ENCODE measurements around the gene AURKB. TPM values are rescaled to one million over a fixed set of nuclear protein-coding genes. Genes with fewer than 3 reads are reported as not detected.

The AURKB gene
- total RNA-seq, 1 donor from 2014 or later = 15.7 TPM

DNA sequence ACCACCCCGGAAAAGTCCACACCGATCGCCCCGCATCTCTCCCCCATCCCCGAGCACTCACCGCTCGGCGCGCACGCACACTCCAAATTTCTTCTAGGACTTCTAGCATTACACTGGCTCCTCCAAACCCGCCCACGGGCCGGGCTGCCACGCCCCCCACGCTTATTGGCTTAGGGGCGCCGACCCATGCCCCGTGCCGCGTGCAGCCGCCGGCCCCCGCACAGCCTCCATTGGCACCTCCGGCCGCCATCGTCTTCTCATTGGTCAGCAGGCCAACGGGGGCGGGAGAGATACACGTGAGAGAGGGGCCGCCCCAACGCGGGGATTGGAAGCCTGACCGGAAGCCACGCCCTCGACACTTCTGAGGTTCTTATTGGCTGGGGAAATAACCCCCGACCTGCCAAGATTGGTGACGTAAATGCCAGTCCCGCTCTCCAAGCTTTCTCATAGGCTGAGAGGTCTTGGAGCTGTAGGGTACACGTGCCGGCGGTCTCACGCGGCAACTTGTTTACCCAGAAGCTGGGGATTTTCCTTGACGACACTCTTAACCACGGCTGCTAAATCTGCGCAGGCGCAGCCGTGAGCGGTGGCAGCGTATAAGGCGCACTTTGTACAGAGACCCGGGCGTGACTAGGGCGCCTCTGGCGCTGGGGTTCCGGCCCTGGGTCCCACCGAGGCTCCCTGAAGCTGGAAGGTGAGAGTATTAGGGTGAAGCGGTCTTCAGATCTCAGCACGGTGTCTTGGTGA lies 54.0 kb downstream of the AURKB start:
- Mint-ChIP-seq H3K27me3 (ENCODE audit: unreplicated experiment) (no peaks in the 10 kb centered on the region), H3K36me3 (ENCODE audit: unreplicated experiment) (peaks cover 7% of the 10 kb centered on the region), H3K27ac (ENCODE audit: unreplicated experiment) (no peak overlapping the region), H3K4me1 (ENCODE audit: unreplicated experiment) (peaks cover 50% of the 10 kb centered on the region), H3K4me3 (ENCODE audit: unreplicated experiment) (no peak overlapping the region), H3K9me3 (ENCODE audit: unreplicated experiment) (no peaks in the 10 kb centered on the region)
- TF ChIP-seq, protein P1, sequence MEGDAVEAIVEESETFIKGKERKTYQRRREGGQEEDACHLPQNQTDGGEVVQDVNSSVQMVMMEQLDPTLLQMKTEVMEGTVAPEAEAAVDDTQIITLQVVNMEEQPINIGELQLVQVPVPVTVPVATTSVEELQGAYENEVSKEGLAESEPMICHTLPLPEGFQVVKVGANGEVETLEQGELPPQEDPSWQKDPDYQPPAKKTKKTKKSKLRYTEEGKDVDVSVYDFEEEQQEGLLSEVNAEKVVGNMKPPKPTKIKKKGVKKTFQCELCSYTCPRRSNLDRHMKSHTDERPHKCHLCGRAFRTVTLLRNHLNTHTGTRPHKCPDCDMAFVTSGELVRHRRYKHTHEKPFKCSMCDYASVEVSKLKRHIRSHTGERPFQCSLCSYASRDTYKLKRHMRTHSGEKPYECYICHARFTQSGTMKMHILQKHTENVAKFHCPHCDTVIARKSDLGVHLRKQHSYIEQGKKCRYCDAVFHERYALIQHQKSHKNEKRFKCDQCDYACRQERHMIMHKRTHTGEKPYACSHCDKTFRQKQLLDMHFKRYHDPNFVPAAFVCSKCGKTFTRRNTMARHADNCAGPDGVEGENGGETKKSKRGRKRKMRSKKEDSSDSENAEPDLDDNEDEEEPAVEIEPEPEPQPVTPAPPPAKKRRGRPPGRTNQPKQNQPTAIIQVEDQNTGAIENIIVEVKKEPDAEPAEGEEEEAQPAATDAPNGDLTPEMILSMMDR (IDR thresholded peaks at IDR 0.05) = peak; percentile 8
- DNase-seq (ENCODE audit: extremely low spot score, unreplicated experiment) = peak; percentile 100

DNA sequence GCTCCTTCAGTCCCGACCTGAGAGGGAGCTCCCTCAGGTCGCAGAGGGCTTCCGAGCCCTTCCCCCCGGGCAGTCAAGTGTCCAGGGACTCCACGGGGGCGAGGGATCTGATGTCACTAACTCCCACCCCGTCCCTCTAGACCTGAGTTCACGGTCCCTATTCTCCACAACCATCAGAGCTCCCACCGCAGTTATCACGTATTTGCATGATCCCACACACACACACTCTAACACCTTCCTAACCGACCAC lies 54.5 kb downstream of the AURKB start:
- Mint-ChIP-seq H3K4me3 (ENCODE audit: unreplicated experiment) (no peak overlapping the region), H3K27me3 (ENCODE audit: unreplicated experiment) (no peaks in the 10 kb centered on the region), H3K36me3 (ENCODE audit: unreplicated experiment) (peaks cover 3% of the 10 kb centered on the region), H3K9me3 (ENCODE audit: unreplicated experiment) (no peaks in the 10 kb centered on the region), H3K4me1 (ENCODE audit: unreplicated experiment) (peaks cover 47% of the 10 kb centered on the region), H3K27ac (ENCODE audit: unreplicated experiment) (no peak overlapping the region)
- no peak for DNase-seq (ENCODE audit: extremely low spot score, unreplicated experiment)
- TF ChIP-seq, protein P1 (IDR thresholded peaks at IDR 0.05) = no peak

DNA sequence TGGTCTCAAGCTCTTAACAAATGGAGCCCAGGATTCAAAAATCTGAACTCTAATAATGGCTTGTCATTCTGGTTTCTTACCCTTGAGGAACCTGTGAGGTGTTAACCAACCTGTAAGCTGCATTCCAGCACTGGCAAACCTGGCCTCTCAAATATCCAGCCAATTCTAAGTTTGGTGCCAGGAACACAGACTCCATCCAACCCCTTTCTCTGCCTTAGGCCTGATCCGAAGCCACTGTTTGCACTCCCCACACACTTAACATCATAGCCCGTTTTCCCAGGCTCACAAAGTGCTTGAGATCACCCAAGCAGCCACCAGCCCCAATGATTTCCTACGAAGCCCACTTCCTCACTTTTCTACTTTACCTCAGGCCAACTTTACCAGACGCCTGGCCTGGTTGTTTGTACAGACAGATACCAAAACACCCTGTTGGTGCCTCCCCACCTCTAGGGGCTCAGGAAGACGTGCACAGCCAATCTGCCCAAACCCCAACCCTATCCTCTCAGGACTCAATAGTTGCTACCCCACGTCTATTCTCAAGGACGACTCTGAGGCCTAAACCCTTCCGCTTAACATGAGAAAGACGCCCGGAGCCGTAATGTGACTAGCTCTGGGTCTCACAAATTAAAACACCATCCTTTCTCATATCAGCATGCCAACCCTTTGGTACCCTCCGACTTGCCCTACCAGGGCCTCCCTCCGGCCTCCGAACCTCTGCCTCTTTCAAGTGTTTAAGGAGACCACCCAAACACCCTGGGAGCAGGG lies 55.0 kb downstream of the AURKB start:
- Mint-ChIP-seq H3K9me3 (ENCODE audit: unreplicated experiment) (no peaks in the 10 kb centered on the region), H3K4me1 (ENCODE audit: unreplicated experiment) (peaks cover 51% of the 10 kb centered on the region), H3K36me3 (ENCODE audit: unreplicated experiment) (peaks cover 3% of the 10 kb centered on the region), H3K4me3 (ENCODE audit: unreplicated experiment) (no peak overlapping the region), H3K27me3 (ENCODE audit: unreplicated experiment) (no peaks in the 10 kb centered on the region), H3K27ac (ENCODE audit: unreplicated experiment) (no peak overlapping the region)
- TF ChIP-seq, protein P1 (IDR thresholded peaks at IDR 0.05) = no peak
- no peak for DNase-seq (ENCODE audit: extremely low spot score, unreplicated experiment)

Small RNA genes lying within 50 kb of the gene (microRNA-seq; reads per million reads assigned to microRNA genes)
- gene MIR4521 (ENCODE audit: unreplicated experiment) = 9.9 reads per million, percentile 13 among the genes with 10 or more reads in this experiment

Other genes starting within 250 kb of the AURKB start
- gene GUCY2D, start 208.0 kb downstream of the AURKB start, total RNA-seq = not detected in 2 replicates
- not detected in 2 replicates for gene ALOX15B, start 171.5 kb downstream of the AURKB start, total RNA-seq
- not detected in 2 replicates for gene ALOX12B, start 122.9 kb downstream of the AURKB start, total RNA-seq
- gene ALOXE3, start 92.1 kb downstream of the AURKB start, total RNA-seq = not detected in 2 replicates
- 2.0 and 2.3 TPM in 2 replicates for gene HES7, start 86.5 kb downstream of the AURKB start, total RNA-seq
- gene PER1, start 58.2 kb downstream of the AURKB start, total RNA-seq = 106 and 173 TPM in 2 replicates
- 57.2 and 70.0 TPM in 2 replicates for gene VAMP2, start 47.6 kb downstream of the AURKB start, total RNA-seq
- gene TMEM107, start 34.2 kb downstream of the AURKB start, total RNA-seq = 8.4 and 10.5 TPM in 2 replicates
- 6.2 and 6.8 TPM in 2 replicates for gene BORCS6, start 20.4 kb downstream of the AURKB start, total RNA-seq
- 38.7 and 40.1 TPM in 2 replicates for gene CTC1, start 37.5 kb upstream of the AURKB start, total RNA-seq
- gene PFAS, start 38.7 kb upstream of the AURKB start, total RNA-seq = 48.9 and 53.6 TPM in 2 replicates
- 29.3 and 29.8 TPM in 2 replicates for gene RANGRF, start 78.1 kb upstream of the AURKB start, total RNA-seq
- 5.6 and 6.4 TPM in 2 replicates for gene SLC25A35, start 84.8 kb upstream of the AURKB start, total RNA-seq
- not detected in 2 replicates for gene ARHGEF15, start 99.7 kb upstream of the AURKB start, total RNA-seq
- not detected in 2 replicates for gene ODF4, start 129.3 kb upstream of the AURKB start, total RNA-seq
- gene RPL26, start 172.6 kb upstream of the AURKB start, total RNA-seq = 1,600 and 1,654 TPM in 2 replicates
- not detected in 2 replicates for gene RNF222, start 187.3 kb upstream of the AURKB start, total RNA-seq
- 68.2 and 74.2 TPM in 2 replicates for gene NDEL1, start 225.3 kb upstream of the AURKB start, total RNA-seq

Data from osteocyte (in vitro differentiated cells).